IMR-90 (cell line): ENCODE measurements around the gene CDKL1. TPM values are rescaled to one million over a fixed set of nuclear protein-coding genes. Genes with fewer than 3 reads are reported as not detected.

Experiments
- ATAC-seq: fragments of 200-7000 bp; cut with Tn5 transposase; 2 replicates; pipeline ENCODE4 v1.9.1; 2020; ENCODE audit warnings: low read depth, mild to moderate bottlenecking, moderate library complexity
- BruUV-seq: library from RNA; stranded (reverse); fragments of 400-500 nt; replicated peaks from 2 replicates; lab custom pipeline; 2021; lab: Mats Ljungman, UMichigan
- CTCF ChIA-PET: fragments of 300-600 bp; formaldehyde crosslinking; extraction: SDS; loops from one replicate; lab custom pipeline; 2021; ENCODE audit warnings: antibody characterized with exemption; lab: Yijun Ruan, JAX
- POLR2A ChIA-PET: fragments of 300-600 bp; sonication (Branson Sonifier 250); formaldehyde crosslinking; loops from one replicate; lab custom pipeline; 2022; ENCODE audit warnings: antibody characterized with exemption; ENCODE audit not compliant: unreplicated experiment; lab: Charles Lee
- DNase-seq: peaks from one replicate; pipeline ENCODE4 v3.0.0; 2013
- H2AFZ ChIP-seq: replicated peaks from 2 replicates; pipeline ENCODE3; 2013; ENCODE audit warnings: low read length, mild to moderate bottlenecking; ENCODE audit not compliant: poor library complexity
- H2AK5ac ChIP-seq: 2 replicates; pipeline ENCODE4 v1.6.1; 2013; ENCODE audit warnings: low read depth, low read length, inconsistent platforms
- H2AK9ac ChIP-seq: replicated peaks from 2 replicates; pipeline ENCODE3; 2013; ENCODE audit warnings: mild to moderate bottlenecking, low read depth, low read length, moderate library complexity; ENCODE audit not compliant: poor library complexity
- H2BK120ac ChIP-seq: 2 replicates; pipeline ENCODE4 v1.6.1; 2013; ENCODE audit warnings: low read depth, low read length, inconsistent platforms
- H2BK15ac ChIP-seq: 3 replicates; pipeline ENCODE4 v1.6.1; 2013; ENCODE audit warnings: low read depth, low read length, inconsistent platforms
- H2BK20ac ChIP-seq: 2 replicates; pipeline ENCODE4 v1.6.1; 2013; ENCODE audit warnings: low read depth, mild to moderate bottlenecking, inconsistent platforms, low read length, moderate library complexity
- H2BK5ac ChIP-seq: 2 replicates; pipeline ENCODE4 v1.6.1; 2013; ENCODE audit warnings: mild to moderate bottlenecking, low read depth, low read length, inconsistent platforms; ENCODE audit not compliant: poor library complexity, severe bottlenecking
- H3K14ac ChIP-seq: replicated peaks from 2 replicates; pipeline ENCODE4 v1.6.1; 2013; ENCODE audit warnings: low read depth, low read length, inconsistent platforms
- H3K18ac ChIP-seq: 2 replicates; pipeline ENCODE4 v1.6.1; 2013; ENCODE audit warnings: low read depth, low read length, control low read depth
- H3K23ac ChIP-seq: 2 replicates; pipeline ENCODE4 v1.6.1; 2013; ENCODE audit warnings: low read depth, low read length, inconsistent platforms
- H3K27ac ChIP-seq: 2 replicates; pipeline ENCODE4 v1.5.1; 2013; ENCODE audit warnings: mild to moderate bottlenecking, control low read depth, low read length; ENCODE audit not compliant: insufficient read depth
- H3K27me3 ChIP-seq: 2 replicates; pipeline ENCODE4 v1.6.1; 2013; ENCODE audit warnings: low read length; ENCODE audit not compliant: control insufficient read depth, insufficient read depth
- H3K36me3 ChIP-seq: 2 replicates; pipeline ENCODE4 v1.6.1; 2013; ENCODE audit warnings: low read length, mixed read lengths; ENCODE audit not compliant: control insufficient read depth, insufficient read depth
- H3K4ac ChIP-seq: 2 replicates; pipeline ENCODE4 v1.6.1; 2013; ENCODE audit warnings: low read depth, low read length, inconsistent platforms
- H3K4me1 ChIP-seq: 2 replicates; pipeline ENCODE4 v1.6.1; 2013; ENCODE audit warnings: low read length, mixed read lengths; ENCODE audit not compliant: control insufficient read depth, insufficient read depth
- H3K4me2 ChIP-seq: 2 replicates; pipeline ENCODE4 v1.6.1; 2013; ENCODE audit warnings: low read depth, mild to moderate bottlenecking, control low read depth, low read length, moderate library complexity
- H3K4me3 ChIP-seq: 2 replicates; pipeline ENCODE4 v1.5.1; 2013; ENCODE audit warnings: low read depth, mild to moderate bottlenecking, control low read depth, low read length, moderate library complexity; ENCODE audit not compliant: insufficient read depth
- H3K56ac ChIP-seq: 2 replicates; pipeline ENCODE4 v1.6.1; 2013; ENCODE audit warnings: low read length, inconsistent platforms; ENCODE audit not compliant: insufficient read depth; ENCODE audit errors: extremely low read depth
- H3K79me1 ChIP-seq, 2 experiments: 2 replicates each; pipeline ENCODE4 v1.6.1; 2013; ENCODE audit warnings: low read length in 2 of 2, inconsistent platforms in 1 of 2, low read depth in 1 of 2
- H3K9ac ChIP-seq: 2 replicates; pipeline ENCODE4 v1.6.1; 2013; ENCODE audit warnings: low read depth, low read length, control low read depth
- H3K9me1 ChIP-seq: 2 replicates; pipeline ENCODE4 v1.6.1; 2013; ENCODE audit warnings: low read length, inconsistent platforms; ENCODE audit not compliant: insufficient read depth
- H3K9me3 ChIP-seq: 2 replicates; pipeline ENCODE4 v1.6.1; 2013; ENCODE audit warnings: low read length; ENCODE audit not compliant: control insufficient read depth, insufficient read depth
- H4K20me1 ChIP-seq: 2 replicates; pipeline ENCODE4 v1.6.1; 2013; ENCODE audit warnings: low read length, inconsistent platforms; ENCODE audit not compliant: insufficient read depth
- H4K5ac ChIP-seq: 2 replicates; pipeline ENCODE4 v1.6.1; 2013; ENCODE audit warnings: mild to moderate bottlenecking, low read depth, low read length, control low read depth
- H4K8ac ChIP-seq, 2 experiments: 2 replicates each; pipeline ENCODE4 v1.6.1; 2013; ENCODE audit warnings: low read depth in 2 of 2, low read length in 2 of 2, control low read depth in 1 of 2, inconsistent platforms in 1 of 2
- H4K91ac ChIP-seq: 2 replicates; pipeline ENCODE4 v1.6.1; 2013; ENCODE audit warnings: low read depth, low read length, inconsistent platforms; ENCODE audit not compliant: insufficient read depth
- BHLHE40 ChIP-seq: fragments of 150-350 bp; IDR thresholded peaks from 2 replicates; pipeline ENCODE4 v1.6.1; 2016; ENCODE audit warnings: mild to moderate bottlenecking, low read depth, low read length
- CHD1 ChIP-seq: IDR thresholded peaks from 2 replicates; pipeline ENCODE4 v1.6.1; 2012; ENCODE audit warnings: low read depth, low read length, improper control_type of control experiment
- FOS ChIP-seq: fragments of 150-350 bp; IDR thresholded peaks from 2 replicates; pipeline ENCODE4 v1.6.1; 2016; ENCODE audit warnings: low read depth, low read length
- MAZ ChIP-seq: IDR thresholded peaks from 2 replicates; pipeline ENCODE4 v1.6.1; 2012; ENCODE audit warnings: low read depth, mild to moderate bottlenecking, low read length, improper control_type of control experiment, moderate library complexity, borderline replicate concordance
- NFE2L2 ChIP-seq: fragments of 150-350 bp; IDR thresholded peaks from 2 replicates; pipeline ENCODE4 v1.6.1; 2016; ENCODE audit warnings: low read depth, mild to moderate bottlenecking, low read length
- POLR2A ChIP-seq: IDR thresholded peaks from 2 replicates; pipeline ENCODE4 v1.6.1; 2012; ENCODE audit warnings: mild to moderate bottlenecking, low read depth, low read length
- RAD21 ChIP-seq: IDR thresholded peaks from 2 replicates; pipeline ENCODE4 v1.6.1; 2012; ENCODE audit warnings: low read length, improper control_type of control experiment
- RCOR1 ChIP-seq: IDR thresholded peaks from 2 replicates; pipeline ENCODE4 v1.6.1; 2012; ENCODE audit warnings: mild to moderate bottlenecking, low read length, improper control_type of control experiment; ENCODE audit not compliant: insufficient replicate concordance
- RFX5 ChIP-seq: IDR thresholded peaks from 2 replicates; pipeline ENCODE4 v1.8.0; 2012; ENCODE audit warnings: low read depth, mild to moderate bottlenecking, low read length, moderate library complexity
- SMC3 ChIP-seq: fragments of 150-350 bp; IDR thresholded peaks from 2 replicates; pipeline ENCODE4 v1.6.1; 2016; ENCODE audit warnings: low read depth, mild to moderate bottlenecking, antibody characterized with exemption, low read length, moderate library complexity
- WGBS, 2 experiments: methylation state at CpG; one replicate each; pipeline versions ENCODE4 v1.1.5 to v1.1.7; 2013; ENCODE audit warnings: missing lambda C conversion rate in 2 of 2; ENCODE audit not compliant: insufficient read length in 1 of 2; ENCODE audit errors: extremely low coverage in 2 of 2; 5-methylcytosine and 5-hydroxymethylcytosine counted together
- dilution Hi-C: fragments of 300-500 bp; cut with HindIII; formaldehyde crosslinking; loops from one replicate; pipeline ENCODE4 v1.14.3; 2018; ENCODE audit warnings: low sequenced_read_pairs; ENCODE audit not compliant: unreplicated experiment
- in situ Hi-C: fragments of 300-500 bp; cut with MboI; formaldehyde crosslinking; loops from 3 replicates; pipeline ENCODE4 v1.14.3; 2019; ENCODE audit warnings: low sequenced_read_pairs, inconsistent platforms, mixed read lengths
- intact Hi-C: fragments of 100-400 bp; cut with micrococcal nuclease; formaldehyde crosslinking; loops from 2 replicates; pipeline ENCODE4 v1.10.0; 2022
- polyA plus RNA-seq, 3 experiments: library from polyadenylated mRNA; depleted of rRNA; stranded (reverse); fragments of >200 nt; gene quantifications; 2 replicates each; pipeline ENCODE4 v1.2.3, GENCODE V29; 2012; ENCODE audit warnings: low replicate concordance in 1 of 3
- total RNA-seq: library from RNA; depleted of rRNA; stranded (reverse); fragments of >200 nt; gene quantifications from 2 replicates; pipeline ENCODE4 v1.2.3, GENCODE V29; 2012
- TF ChIP-seq, protein P1 (sequence below): conservative IDR thresholded peaks from 2 replicates; pipeline ENCODE4 v1.5.1; 2012; ENCODE audit warnings: mild to moderate bottlenecking, low read depth, low read length, improper control_type of control experiment
- TF ChIP-seq, protein P2 (sequence below): fragments of 150-350 bp; IDR thresholded peaks from 2 replicates; pipeline ENCODE4 v1.6.1; 2016; ENCODE audit warnings: low read depth, mild to moderate bottlenecking, low read length, moderate library complexity, borderline replicate concordance

CDKL1 gene
- total and polyA plus RNA-seq, 2 of the 4 experiments (the other 2 are of a cell fraction): 1.9 to 3.8 TPM

DNA sequence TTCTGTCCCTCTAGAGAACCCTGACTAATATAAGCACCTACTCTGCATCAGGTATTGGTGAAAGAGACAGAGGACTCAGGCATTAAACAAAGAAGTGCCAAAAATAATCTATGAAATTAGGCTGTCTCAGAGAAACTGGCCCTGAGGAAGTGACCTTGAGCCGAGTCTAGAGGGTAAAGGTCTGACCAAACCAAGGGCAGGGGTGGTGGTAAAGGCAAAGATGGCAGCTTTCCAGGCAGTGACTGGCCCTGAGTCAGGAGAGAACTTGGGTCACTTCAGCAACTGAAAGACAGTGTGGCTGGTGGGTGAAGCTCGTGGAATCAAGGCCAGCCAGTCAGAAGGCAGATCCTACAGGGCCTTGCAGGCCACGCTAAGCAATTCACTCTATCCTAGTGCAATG, 30.6 kb downstream of the CDKL1 start:
- Histone ChIP-seq H3K18ac (no peak overlapping the region), H3K4me3 (no peak overlapping the region), H4K91ac (no peak overlapping the region), H2AFZ (peak overlapping the region; percentile 18), H3K79me1 (no peaks in the 10 kb centered on the region; a peak in 1 of 4 replicates), H3K4me2 (no peak overlapping the region), H3K23ac (peak overlapping the region; percentile 21; the same call in 1 of the 2 replicates), H2BK5ac (no peak overlapping the region), H2BK20ac (no peak overlapping the region), H2BK15ac (no peak overlapping the region), H4K8ac (0 out of 4 replicates have a peak overlapping the region, but pooled peaks of 1 of the 2 experiments have one; percentile 0), H4K5ac (no peak overlapping the region), H3K14ac (0 out of 2 replicates have a peak overlapping the region, but pooled peaks have one; percentile 9), H3K4me1 (peaks cover 7% of the 10 kb centered on the region), H3K9me1 (peaks cover 16% of the 10 kb centered on the region), H2AK9ac (no peak overlapping the region), H2BK120ac (0 out of 2 replicates have a peak overlapping the region, but pooled peaks have one; percentile 6), H3K9me3 (no peaks in the 10 kb centered on the region), H3K9ac (no peak overlapping the region), H2AK5ac (no peak overlapping the region), H3K36me3 (no peaks in the 10 kb centered on the region), H3K4ac (no peak overlapping the region; the same call in 1 of the 2 replicates), H3K56ac (no peak overlapping the region), H3K27me3 (no peaks in the 10 kb centered on the region), H4K20me1 (no peaks in the 10 kb centered on the region), H3K27ac (no peak overlapping the region)
- 71% methylated on average over 2 of the region's 3 CpGs; no CpG with 5 or more reads in 1 of the 2 experiments for WGBS, 2 experiments
- ChIA-PET POLR2A (interaction anchor here (0.6 kb wide), 1 partner anchor 474 kb away, joined by 7 read pairs; no protein-coding TSS in a partner anchor), CTCF (no interaction called here)
- in situ Hi-C loops (no loop called here), dilution Hi-C loops (no loop called here), intact Hi-C loops (no loop called here)
- no TSS peak for BruUV-seq
- TF ChIP-seq NFE2L2 (no peak), SMC3 (no peak), CHD1 (no peak), RAD21 (no peak), FOS (no peak), POLR2A (no peak), RFX5 (no peak), BHLHE40 (no peak), MAZ (no peak), RCOR1 (no peak)
- TF ChIP-seq, protein P1, sequence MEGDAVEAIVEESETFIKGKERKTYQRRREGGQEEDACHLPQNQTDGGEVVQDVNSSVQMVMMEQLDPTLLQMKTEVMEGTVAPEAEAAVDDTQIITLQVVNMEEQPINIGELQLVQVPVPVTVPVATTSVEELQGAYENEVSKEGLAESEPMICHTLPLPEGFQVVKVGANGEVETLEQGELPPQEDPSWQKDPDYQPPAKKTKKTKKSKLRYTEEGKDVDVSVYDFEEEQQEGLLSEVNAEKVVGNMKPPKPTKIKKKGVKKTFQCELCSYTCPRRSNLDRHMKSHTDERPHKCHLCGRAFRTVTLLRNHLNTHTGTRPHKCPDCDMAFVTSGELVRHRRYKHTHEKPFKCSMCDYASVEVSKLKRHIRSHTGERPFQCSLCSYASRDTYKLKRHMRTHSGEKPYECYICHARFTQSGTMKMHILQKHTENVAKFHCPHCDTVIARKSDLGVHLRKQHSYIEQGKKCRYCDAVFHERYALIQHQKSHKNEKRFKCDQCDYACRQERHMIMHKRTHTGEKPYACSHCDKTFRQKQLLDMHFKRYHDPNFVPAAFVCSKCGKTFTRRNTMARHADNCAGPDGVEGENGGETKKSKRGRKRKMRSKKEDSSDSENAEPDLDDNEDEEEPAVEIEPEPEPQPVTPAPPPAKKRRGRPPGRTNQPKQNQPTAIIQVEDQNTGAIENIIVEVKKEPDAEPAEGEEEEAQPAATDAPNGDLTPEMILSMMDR: no peak
- TF ChIP-seq, protein P2, sequence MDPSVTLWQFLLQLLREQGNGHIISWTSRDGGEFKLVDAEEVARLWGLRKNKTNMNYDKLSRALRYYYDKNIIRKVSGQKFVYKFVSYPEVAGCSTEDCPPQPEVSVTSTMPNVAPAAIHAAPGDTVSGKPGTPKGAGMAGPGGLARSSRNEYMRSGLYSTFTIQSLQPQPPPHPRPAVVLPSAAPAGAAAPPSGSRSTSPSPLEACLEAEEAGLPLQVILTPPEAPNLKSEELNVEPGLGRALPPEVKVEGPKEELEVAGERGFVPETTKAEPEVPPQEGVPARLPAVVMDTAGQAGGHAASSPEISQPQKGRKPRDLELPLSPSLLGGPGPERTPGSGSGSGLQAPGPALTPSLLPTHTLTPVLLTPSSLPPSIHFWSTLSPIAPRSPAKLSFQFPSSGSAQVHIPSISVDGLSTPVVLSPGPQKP: no peak
- DNase-seq (peak; percentile 21), ATAC-seq (no peak)
